HepG2 (cell line): ENCODE measurements around the gene C2orf81. TPM values are rescaled to one million over a fixed set of nuclear protein-coding genes. Genes with fewer than 3 reads are reported as not detected.
A peak's percentile ranks its signal among the peaks of the same experiment; 100 is the strongest.

Source experiments
- KDM1A ChIP-seq: IDR thresholded peaks from 2 replicates; pipeline ENCODE4 v1.6.1; 2016; ENCODE audit warnings: missing compliant biosample characterization
- MEIS1 ChIP-seq: sonication (generic); formaldehyde crosslinking; IDR thresholded peaks from 2 replicates; pipeline ENCODE4 v1.9.0; 2021; ENCODE audit warnings: mild to moderate bottlenecking, missing genetic modification reagents, moderate library complexity, borderline replicate concordance
- MLLT10 ChIP-seq: sonication (generic); formaldehyde crosslinking; IDR thresholded peaks from 2 replicates; pipeline ENCODE4 v1.4.0; 2020; ENCODE audit warnings: missing genetic modification reagents
- NFE2L1 ChIP-seq: sonication (generic); formaldehyde crosslinking; IDR thresholded peaks from 2 replicates; pipeline ENCODE4 v1.4.0; 2020; ENCODE audit warnings: missing genetic modification reagents, mild to moderate bottlenecking, borderline replicate concordance
- PHF20 ChIP-seq: sonication (generic); formaldehyde crosslinking; IDR thresholded peaks from 2 replicates; pipeline ENCODE4 v1.5.0; 2020; ENCODE audit warnings: mild to moderate bottlenecking, missing genetic modification reagents
- RAD21 ChIP-seq: fragments of 450-650 bp; formaldehyde crosslinking; IDR thresholded peaks from 2 replicates; pipeline ENCODE4 v1.5.0; 2020; ENCODE audit warnings: mild to moderate bottlenecking
- SOX6 ChIP-seq, 2 experiments: fragments of 450-650 bp in 1 of 2; sonication (generic) in 1 of 2; formaldehyde crosslinking in 1 of 2; IDR thresholded peaks; 2 replicates each; pipeline versions ENCODE4 v1.4.0 to v1.6.1; 2017 to 2020; ENCODE audit warnings: antibody characterized with exemption in 1 of 2, mild to moderate bottlenecking in 1 of 2, missing genetic modification reagents in 1 of 2
- SRSF1 ChIP-seq: fragments of 200-400 bp; formaldehyde crosslinking; optimal IDR thresholded peaks from 2 replicates; pipeline ENCODE3; 2017; ENCODE audit warnings: mild to moderate bottlenecking, low read depth, low read length, moderate library complexity
- ZNF256 ChIP-seq: sonication (generic); formaldehyde crosslinking; conservative IDR thresholded peaks from 2 replicates; pipeline ENCODE4 v1.4.0; 2020; ENCODE audit warnings: missing genetic modification reagents
- ZNF468 ChIP-seq: sonication (generic); formaldehyde crosslinking; IDR thresholded peaks from 2 replicates; pipeline ENCODE4 v1.8.0; 2022; ENCODE audit warnings: mild to moderate bottlenecking, moderate library complexity, missing genetic modification reagents
- ZNF629 ChIP-seq: sonication (generic); formaldehyde crosslinking; conservative IDR thresholded peaks from 2 replicates; pipeline ENCODE4 v1.5.0; 2020; ENCODE audit warnings: missing genetic modification reagents
- ZNF766 ChIP-seq: sonication (generic); formaldehyde crosslinking; IDR thresholded peaks from 2 replicates; pipeline ENCODE4 v1.5.0; 2020; ENCODE audit warnings: missing genetic modification reagents, borderline replicate concordance
- ZNF883 ChIP-seq: sonication (generic); formaldehyde crosslinking; IDR thresholded peaks from 2 replicates; pipeline ENCODE4 v1.5.1; 2020; ENCODE audit warnings: mild to moderate bottlenecking, missing genetic modification reagents; ENCODE audit errors: not compliant biosample characterization
- polyA plus RNA-seq, 8 experiments: library from polyadenylated mRNA; depleted of rRNA in 3 of 8; stranded (reverse) in 7 of 8; unstranded in 1 of 8; fragments of >200 nt; fragmentation: Illumina TruSeq in 4 of 8; extraction: Trizol in 4 of 8; gene quantifications; 2 replicates each; pipeline versions ENCODE4 v1.2.1 to v1.2.3, GENCODE V29; 2011 to 2016; ENCODE audit warnings: low read depth in 4 of 8, missing spikeins in 1 of 8, mixed read lengths in 1 of 8; ENCODE audit not compliant: insufficient read depth in 1 of 8
- total RNA-seq, 5 experiments: library from RNA; depleted of rRNA; stranded (reverse); fragments of >200 nt; fragmentation: Illumina TruSeq; extraction: Trizol; gene quantifications; 2 replicates each; pipeline ENCODE4 v1.2.3, GENCODE V29; 2016; ENCODE audit warnings: low read depth in 1 of 5
- TF ChIP-seq, protein P1 (sequence below): sonication (generic); formaldehyde crosslinking; IDR thresholded peaks from 2 replicates; pipeline ENCODE4 v1.5.0; 2020; ENCODE audit warnings: mild to moderate bottlenecking, missing genetic modification reagents, borderline replicate concordance
- TF ChIP-seq, protein P2 (sequence below), 2 experiments: sonication (generic) in 1 of 2; formaldehyde crosslinking in 1 of 2; IDR thresholded peaks; 2 replicates each; pipeline versions ENCODE4 v1.4.0 to v1.6.1; 2018 to 2020; ENCODE audit warnings: missing genetic modification reagents in 2 of 2, borderline replicate concordance in 1 of 2, low read depth in 1 of 2, mild to moderate bottlenecking in 1 of 2, missing biosample characterization in 1 of 2
- TF ChIP-seq, protein P3 (sequence below): sonication (generic); formaldehyde crosslinking; IDR thresholded peaks from 2 replicates; pipeline ENCODE4 v1.5.1; 2020; ENCODE audit warnings: missing genetic modification reagents, mild to moderate bottlenecking, borderline replicate concordance
- TF ChIP-seq, protein P4 (sequence below): sonication (generic); formaldehyde crosslinking; IDR thresholded peaks from 2 replicates; pipeline ENCODE4 v1.8.1; 2023; ENCODE audit warnings: mild to moderate bottlenecking, moderate library complexity, missing genetic modification reagents
- TF ChIP-seq, protein P5 (sequence below): sonication (generic); formaldehyde crosslinking; IDR thresholded peaks from 2 replicates; pipeline ENCODE4 v1.8.0; 2022; ENCODE audit warnings: mild to moderate bottlenecking, missing genetic modification reagents, moderate library complexity
- TF ChIP-seq, protein P6 (sequence below): IDR thresholded peaks from 2 replicates; pipeline ENCODE4 v1.6.1; 2012; ENCODE audit warnings: inconsistent platforms

C2orf81 gene
- total and polyA plus RNA-seq, 2 of the 13 experiments (the other 11 are each of a cell fraction or from before 2014, with no cell fraction given), result 0.15 to 0.17 TPM

DNA sequence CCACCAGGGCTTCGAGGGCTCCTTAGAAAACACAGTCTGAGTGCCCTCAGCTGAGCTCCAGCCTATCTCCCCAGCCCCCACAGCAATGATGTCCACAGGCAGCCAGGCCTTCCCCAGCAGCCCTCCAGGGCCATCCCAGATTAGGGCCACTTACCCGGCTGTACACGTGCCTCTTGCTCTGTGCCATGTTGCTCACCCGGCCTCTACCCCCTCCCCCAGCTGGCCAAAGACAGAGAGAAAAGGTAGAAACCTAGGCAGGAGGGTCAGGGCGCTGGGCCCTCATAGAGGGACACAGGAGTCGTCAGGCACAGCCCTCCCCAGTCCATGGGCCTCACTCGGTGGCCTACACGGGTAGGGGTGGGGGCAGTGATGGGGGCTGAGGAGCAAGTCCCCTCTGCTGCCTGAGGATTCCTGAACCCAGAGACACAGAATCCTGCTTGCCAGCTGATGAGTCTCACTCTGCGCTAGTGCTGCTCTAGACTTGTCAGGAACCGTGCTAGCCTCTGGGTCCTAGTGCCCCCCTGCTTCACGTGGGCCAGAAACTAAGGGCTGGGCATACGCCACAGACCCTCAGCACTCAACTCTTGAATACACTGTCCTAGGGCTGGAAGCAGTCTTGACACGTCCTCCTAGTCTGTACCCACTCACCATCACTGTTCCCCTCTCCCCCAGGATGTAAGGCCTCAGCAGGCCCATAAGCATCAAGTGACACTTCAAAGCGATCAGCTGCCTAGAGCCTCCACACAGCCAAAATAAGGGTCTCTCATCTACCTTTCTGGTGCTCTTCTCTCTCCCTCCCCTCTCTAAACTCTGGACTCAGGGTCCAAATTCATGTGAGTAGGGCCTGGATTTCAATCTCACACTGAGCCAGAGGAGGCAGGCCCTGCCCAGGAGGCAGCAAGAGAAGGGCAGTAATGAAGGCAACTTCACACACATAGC is 41.3 kb downstream of the C2orf81 start, which contains the start of gene DCTN1 (continued):
- TF ChIP-seq, protein P1, sequence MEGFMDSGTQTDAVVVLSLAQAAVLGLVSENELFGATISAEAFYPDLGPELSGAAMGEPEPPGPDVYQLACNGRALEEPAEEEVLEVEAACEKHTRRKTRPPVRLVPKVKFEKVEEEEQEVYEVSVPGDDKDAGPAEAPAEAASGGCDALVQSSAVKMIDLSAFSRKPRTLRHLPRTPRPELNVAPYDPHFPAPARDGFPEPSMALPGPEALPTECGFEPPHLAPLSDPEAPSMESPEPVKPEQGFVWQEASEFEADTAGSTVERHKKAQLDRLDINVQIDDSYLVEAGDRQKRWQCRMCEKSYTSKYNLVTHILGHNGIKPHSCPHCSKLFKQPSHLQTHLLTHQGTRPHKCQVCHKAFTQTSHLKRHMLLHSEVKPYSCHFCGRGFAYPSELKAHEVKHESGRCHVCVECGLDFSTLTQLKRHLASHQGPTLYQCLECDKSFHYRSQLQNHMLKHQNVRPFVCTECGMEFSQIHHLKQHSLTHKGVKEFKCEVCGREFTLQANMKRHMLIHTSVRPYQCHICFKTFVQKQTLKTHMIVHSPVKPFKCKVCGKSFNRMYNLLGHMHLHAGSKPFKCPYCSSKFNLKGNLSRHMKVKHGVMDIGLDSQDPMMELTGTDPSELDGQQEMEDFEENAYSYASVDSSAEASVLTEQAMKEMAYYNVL (CRISPR knock-in tag), result no peak
- TF ChIP-seq MLLT10 (CRISPR knock-in tag) (no peak), PHF20 (CRISPR knock-in tag) (no peak), NFE2L1 (CRISPR knock-in tag) (no peak; the same call in 1 of the 2 replicates), ZNF256 (no peak), SRSF1 (no peak), RAD21 (CRISPR knock-in tag) (no peak), ZNF629 (no peak), KDM1A (no peak), ZNF468 (CRISPR knock-in tag) (no peak), MEIS1 (CRISPR knock-in tag) (no peak), ZNF766 (CRISPR knock-in tag) (no peak), SOX6 (IDR thresholded peaks at IDR 0.05) (no peak), SOX6 (CRISPR knock-in tag; IDR thresholded peaks at IDR 0.05) (no peak), ZNF883 (peak; percentile 51)
- TF ChIP-seq, protein P2, sequence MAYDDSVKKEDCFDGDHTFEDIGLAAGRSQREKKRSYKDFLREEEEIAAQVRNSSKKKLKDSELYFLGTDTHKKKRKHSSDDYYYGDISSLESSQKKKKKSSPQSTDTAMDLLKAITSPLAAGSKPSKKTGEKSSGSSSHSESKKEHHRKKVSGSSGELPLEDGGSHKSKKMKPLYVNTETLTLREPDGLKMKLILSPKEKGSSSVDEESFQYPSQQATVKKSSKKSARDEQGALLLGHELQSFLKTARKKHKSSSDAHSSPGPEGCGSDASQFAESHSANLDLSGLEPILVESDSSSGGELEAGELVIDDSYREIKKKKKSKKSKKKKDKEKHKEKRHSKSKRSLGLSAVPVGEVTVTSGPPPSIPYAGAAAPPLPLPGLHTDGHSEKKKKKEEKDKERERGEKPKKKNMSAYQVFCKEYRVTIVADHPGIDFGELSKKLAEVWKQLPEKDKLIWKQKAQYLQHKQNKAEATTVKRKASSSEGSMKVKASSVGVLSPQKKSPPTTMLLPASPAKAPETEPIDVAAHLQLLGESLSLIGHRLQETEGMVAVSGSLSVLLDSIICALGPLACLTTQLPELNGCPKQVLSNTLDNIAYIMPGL (CRISPR knock-in tag; IDR thresholded peaks at IDR 0.05; ENCODE audit: borderline replicate concordance in 1 of 2, low read depth in 1 of 2), result no peak
- TF ChIP-seq, protein P3, sequence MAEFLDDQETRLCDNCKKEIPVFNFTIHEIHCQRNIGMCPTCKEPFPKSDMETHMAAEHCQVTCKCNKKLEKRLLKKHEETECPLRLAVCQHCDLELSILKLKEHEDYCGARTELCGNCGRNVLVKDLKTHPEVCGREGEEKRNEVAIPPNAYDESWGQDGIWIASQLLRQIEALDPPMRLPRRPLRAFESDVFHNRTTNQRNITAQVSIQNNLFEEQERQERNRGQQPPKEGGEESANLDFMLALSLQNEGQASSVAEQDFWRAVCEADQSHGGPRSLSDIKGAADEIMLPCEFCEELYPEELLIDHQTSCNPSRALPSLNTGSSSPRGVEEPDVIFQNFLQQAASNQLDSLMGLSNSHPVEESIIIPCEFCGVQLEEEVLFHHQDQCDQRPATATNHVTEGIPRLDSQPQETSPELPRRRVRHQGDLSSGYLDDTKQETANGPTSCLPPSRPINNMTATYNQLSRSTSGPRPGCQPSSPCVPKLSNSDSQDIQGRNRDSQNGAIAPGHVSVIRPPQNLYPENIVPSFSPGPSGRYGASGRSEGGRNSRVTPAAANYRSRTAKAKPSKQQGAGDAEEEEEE (CRISPR knock-in tag), result no peak
- TF ChIP-seq, protein P4, sequence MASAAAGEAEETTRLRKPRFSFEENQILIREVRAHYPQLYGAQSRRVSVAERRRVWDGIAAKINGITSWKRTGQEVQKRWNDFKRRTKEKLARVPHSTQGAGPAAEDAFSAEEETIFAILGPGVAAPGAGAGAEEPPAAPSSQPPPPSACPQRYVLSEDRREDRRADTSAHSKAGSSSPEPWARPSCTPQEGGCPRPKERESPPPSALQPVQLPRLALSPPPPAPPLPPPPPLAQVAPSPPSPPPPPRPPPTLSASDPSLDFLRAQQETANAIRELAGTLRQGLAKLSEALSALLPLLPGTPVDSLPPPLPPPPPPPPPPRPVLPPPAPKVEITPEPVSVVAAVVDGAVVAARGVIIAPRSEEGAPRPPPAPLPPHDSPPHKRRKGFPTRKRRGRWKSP (CRISPR knock-in tag), result no peak
- TF ChIP-seq, protein P5, sequence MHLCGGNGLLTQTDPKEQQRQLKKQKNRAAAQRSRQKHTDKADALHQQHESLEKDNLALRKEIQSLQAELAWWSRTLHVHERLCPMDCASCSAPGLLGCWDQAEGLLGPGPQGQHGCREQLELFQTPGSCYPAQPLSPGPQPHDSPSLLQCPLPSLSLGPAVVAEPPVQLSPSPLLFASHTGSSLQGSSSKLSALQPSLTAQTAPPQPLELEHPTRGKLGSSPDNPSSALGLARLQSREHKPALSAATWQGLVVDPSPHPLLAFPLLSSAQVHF (CRISPR knock-in tag), result no peak
- TF ChIP-seq, protein P6, sequence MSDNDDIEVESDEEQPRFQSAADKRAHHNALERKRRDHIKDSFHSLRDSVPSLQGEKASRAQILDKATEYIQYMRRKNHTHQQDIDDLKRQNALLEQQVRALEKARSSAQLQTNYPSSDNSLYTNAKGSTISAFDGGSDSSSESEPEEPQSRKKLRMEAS, result peak; percentile 57; the same call in 1 of the 2 replicates
